Mesothelial cell of epicardium (in vitro differentiated cells): ENCODE measurements around the gene CELF2. TPM values are rescaled to one million over a fixed set of nuclear protein-coding genes. Genes with fewer than 3 reads are reported as not detected.

Experiments
- DNase-seq, 2 experiments: peaks; one replicate each; pipeline ENCODE4 v3.0.0; 2021; ENCODE audit warnings: low spot score in 2 of 2; ENCODE audit not compliant: unreplicated experiment in 2 of 2
- H3K27ac Mint-ChIP-seq: 2 replicates; pipeline ENCODE4 v1.8.0; 2021; ENCODE audit warnings: mixed read lengths
- H3K27me3 Mint-ChIP-seq: 2 replicates; pipeline ENCODE4 v1.8.0; 2021; ENCODE audit warnings: low read depth, mixed read lengths
- H3K36me3 Mint-ChIP-seq: 2 replicates; pipeline ENCODE4 v1.8.0; 2021; ENCODE audit warnings: mixed read lengths
- H3K4me1 Mint-ChIP-seq: 2 replicates; pipeline ENCODE4 v1.8.0; 2021; ENCODE audit warnings: mixed read lengths
- H3K4me3 Mint-ChIP-seq: 2 replicates; pipeline ENCODE4 v1.8.0; 2021; ENCODE audit warnings: mild to moderate bottlenecking, moderate library complexity, mixed read lengths
- H3K9me3 Mint-ChIP-seq: 2 replicates; pipeline ENCODE4 v1.8.0; 2021; ENCODE audit warnings: mixed read lengths
- CTCF ChIP-seq: fragments of 200-600 bp; sonication (generic); IDR thresholded peaks from one replicate; pipeline ENCODE4 v1.5.0; 2021; ENCODE audit warnings: antibody characterized with exemption; ENCODE audit not compliant: unreplicated experiment
- total RNA-seq: library from RNA; stranded (reverse); gene quantifications from 3 replicates; pipeline ENCODE4 v1.2.1, GENCODE V29; 2021

The CELF2 gene
- total RNA-seq, 1 donor from 2014 or later, result 24.0 TPM

- TF ChIP-seq CTCF, result no peak
- no peak overlapping the region for H3K4me3 Mint-ChIP-seq
- H3K9me3 Mint-ChIP-seq, result peaks cover 12% of the 10 kb centered on the region
- peaks cover 6% of the 10 kb centered on the region for H3K36me3 Mint-ChIP-seq
- peaks cover 23% of the 10 kb centered on the region for H3K4me1 Mint-ChIP-seq
- peaks cover 58% of the 10 kb centered on the region for H3K27me3 Mint-ChIP-seq
- DNase-seq, result no peak
- no peak overlapping the region for H3K27ac Mint-ChIP-seq
Observed at GRCh38 chr10:11162828-11163599, 145.3 kb downstream of the CELF2 start.

- no peak for DNase-seq
- H3K4me1 Mint-ChIP-seq, result peaks cover 27% of the 10 kb centered on the region
- H3K36me3 Mint-ChIP-seq, result peaks cover 6% of the 10 kb centered on the region
- H3K4me3 Mint-ChIP-seq, result peak overlapping the region; percentile 77
- peaks cover 54% of the 10 kb centered on the region for H3K27me3 Mint-ChIP-seq
- peaks cover 12% of the 10 kb centered on the region for H3K9me3 Mint-ChIP-seq
- H3K27ac Mint-ChIP-seq, result no peak overlapping the region
- TF ChIP-seq CTCF, result no peak
Observed at GRCh38 chr10:11163780-11164550, 146.3 kb downstream of the CELF2 start.

- Mint-ChIP-seq H3K36me3 (peaks cover 6% of the 10 kb centered on the region), H3K9me3 (peaks cover 12% of the 10 kb centered on the region), H3K27ac (no peak overlapping the region), H3K27me3 (peaks cover 54% of the 10 kb centered on the region), H3K4me3 (peak overlapping the region; percentile 77), H3K4me1 (peaks cover 27% of the 10 kb centered on the region)
- no peak for TF ChIP-seq CTCF
- DNase-seq, result no peak
Observed at GRCh38 chr10:11164551-11164802, 146.8 kb downstream of the CELF2 start.

- Mint-ChIP-seq H3K9me3 (peaks cover 12% of the 10 kb centered on the region), H3K4me1 (peaks cover 27% of the 10 kb centered on the region), H3K27me3 (peaks cover 54% of the 10 kb centered on the region), H3K4me3 (peak overlapping the region; percentile 77), H3K36me3 (peaks cover 6% of the 10 kb centered on the region), H3K27ac (no peak overlapping the region)
- no peak for TF ChIP-seq CTCF
- DNase-seq, result no peak
Observed at GRCh38 chr10:11164803-11165590, 147.3 kb downstream of the CELF2 start.

GRCh38 chr10:11165591-11166543 lies 148.2 kb downstream of the CELF2 start:
- peaks cover 12% of the 10 kb centered on the region for H3K9me3 Mint-ChIP-seq
- H3K36me3 Mint-ChIP-seq, result peaks cover 6% of the 10 kb centered on the region
- no peak overlapping the region for H3K27ac Mint-ChIP-seq
- peak; percentile 59 for TF ChIP-seq CTCF
- H3K27me3 Mint-ChIP-seq, result peaks cover 54% of the 10 kb centered on the region
- H3K4me1 Mint-ChIP-seq, result peaks cover 27% of the 10 kb centered on the region
- peak in 1 of 2 experiments; percentile 58 for DNase-seq
- H3K4me3 Mint-ChIP-seq, result peak overlapping the region; percentile 77
